HG02623 (cell line): ENCODE measurements around the gene GOLPH3.
"Not testable (repeated sequence)": the region's sequence is repeated elsewhere in the genome, so short reads cannot be mapped to it uniquely, and the experiment has no call there.

Source experiments
- ATAC-seq: cut with Tn5 transposase; IDR thresholded peaks from one replicate; pipeline ENCODE4 v1.9.1; 2021; ENCODE audit warnings: moderate library complexity; ENCODE audit not compliant: unreplicated experiment

GOLPH3 gene

DNA sequence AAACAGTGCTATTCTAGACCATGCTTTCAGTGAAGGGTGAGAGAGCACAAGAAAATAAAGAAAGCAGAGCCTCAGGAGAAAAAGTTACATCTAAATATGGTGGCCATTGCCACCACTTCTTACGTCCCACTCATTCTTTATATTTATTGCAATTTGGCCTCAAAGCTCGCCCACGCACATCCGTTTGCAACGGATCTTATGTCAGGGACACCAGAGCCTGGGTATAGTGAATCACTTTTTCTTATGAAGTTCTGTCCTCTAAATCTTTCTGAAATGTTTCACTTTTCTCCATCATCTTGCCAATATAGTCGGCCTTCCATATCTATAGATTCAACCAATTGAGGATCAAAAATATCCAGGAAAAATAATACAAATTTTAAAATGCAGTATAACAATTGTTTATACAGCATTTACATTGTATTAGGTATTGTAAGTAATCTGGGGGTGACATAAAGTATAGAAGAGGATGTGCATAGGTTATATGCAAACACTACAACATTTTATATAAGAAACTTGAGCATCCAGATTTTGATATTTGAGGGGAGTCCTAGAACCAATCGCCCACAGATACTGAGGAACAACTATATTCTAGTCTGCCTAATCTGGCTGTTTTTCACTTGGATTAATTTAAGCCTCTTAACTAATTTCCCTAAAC lies 35.2 kb downstream of the GOLPH3 start:
- no peak for ATAC-seq

DNA sequence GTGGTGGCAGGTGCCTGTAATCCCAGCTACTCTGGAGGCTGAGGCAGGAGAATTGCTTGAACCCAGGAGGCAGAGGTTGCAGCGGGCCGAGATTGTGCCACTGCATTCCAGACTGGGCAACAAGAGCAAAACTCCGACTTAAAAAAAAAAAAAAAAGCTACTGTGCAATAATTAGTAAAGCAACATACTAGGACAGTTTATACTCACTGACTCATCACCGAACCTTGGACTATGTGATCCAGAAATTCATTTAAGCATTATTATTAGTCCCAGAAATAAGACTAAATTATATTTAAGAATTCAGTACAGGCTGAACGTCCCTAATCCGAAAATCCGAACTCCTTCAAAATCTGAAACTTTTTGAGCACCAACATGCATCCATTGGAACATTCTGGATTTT lies 37.8 kb downstream of the GOLPH3 start:
- ATAC-seq = no peak

DNA sequence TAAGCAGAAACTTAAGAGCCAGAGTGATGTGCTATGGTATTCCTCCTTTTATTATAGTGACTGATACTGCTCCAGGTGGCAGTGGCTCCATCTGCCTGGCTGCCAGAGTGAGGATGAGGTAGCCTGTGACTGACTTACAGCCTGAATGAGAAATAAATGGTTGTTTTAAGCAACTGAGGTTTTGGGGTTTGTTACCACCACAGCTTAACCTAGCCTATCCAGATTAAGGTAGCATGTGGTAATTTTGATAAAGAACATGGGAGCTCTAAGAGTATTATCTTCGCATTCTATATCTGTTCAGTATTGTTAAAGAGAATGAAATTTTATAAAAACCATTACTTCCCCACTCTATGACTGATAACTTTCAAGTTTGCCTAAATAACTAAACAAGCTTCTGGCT lies 39.0 kb downstream of the GOLPH3 start:
- no peak for ATAC-seq

DNA sequence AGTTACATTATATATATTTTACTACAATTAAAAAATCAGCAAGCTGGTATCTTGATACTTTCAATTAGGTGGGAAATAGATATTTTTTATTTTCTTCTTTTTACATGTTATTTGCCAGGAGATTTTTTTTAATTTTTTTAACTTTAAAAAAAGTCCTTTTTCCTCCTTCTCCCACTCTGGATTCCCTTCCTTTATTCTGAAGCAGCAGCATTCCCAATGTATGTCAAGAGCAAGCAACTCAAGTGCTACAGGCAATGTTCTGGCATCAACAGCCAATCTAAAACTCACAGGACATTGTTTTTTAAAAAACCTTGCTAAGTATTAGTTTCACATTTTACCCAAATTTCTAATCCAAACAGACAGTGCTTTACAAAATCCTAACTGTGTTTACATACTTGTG lies 41.4 kb downstream of the GOLPH3 start:
- ATAC-seq = no peak

DNA sequence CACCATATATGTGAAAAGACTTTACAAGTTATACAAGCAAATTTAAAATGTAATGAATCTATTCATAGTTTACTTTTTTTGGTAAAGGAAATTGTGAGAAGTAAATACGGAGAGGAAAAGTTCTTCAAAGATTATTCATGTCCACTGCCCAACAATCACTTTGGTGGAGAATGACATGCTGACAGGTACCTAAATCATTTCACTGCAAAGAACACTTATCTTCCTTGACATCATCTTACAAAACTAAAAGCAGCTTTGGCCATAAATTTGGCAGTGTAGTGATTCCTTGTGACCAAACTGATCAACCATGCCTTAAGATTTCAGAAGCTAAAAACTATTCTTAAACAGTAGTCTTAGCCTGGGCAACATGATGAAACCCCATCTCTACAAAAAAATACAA lies 42.5 kb downstream of the GOLPH3 start:
- ATAC-seq = no peak

DNA sequence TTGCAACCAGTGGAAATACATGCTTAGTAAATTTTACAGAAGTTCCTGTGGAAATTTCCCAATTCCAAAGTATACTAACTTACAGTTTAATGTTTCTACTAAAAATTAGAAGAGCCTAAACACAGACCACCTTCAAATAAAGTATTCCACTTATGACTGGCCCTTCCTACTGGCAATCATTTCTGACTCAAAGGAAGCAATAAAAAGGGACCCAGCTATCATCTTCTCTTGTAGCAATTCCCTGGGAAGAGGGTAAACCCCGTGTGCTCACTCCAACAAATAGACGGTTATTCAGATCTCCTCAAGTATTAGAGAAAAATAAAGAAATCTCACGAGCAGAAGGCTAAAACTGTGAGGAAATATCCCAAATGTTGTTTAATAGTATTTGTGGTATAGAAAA lies 43.3 kb downstream of the GOLPH3 start:
- ATAC-seq = no peak

DNA sequence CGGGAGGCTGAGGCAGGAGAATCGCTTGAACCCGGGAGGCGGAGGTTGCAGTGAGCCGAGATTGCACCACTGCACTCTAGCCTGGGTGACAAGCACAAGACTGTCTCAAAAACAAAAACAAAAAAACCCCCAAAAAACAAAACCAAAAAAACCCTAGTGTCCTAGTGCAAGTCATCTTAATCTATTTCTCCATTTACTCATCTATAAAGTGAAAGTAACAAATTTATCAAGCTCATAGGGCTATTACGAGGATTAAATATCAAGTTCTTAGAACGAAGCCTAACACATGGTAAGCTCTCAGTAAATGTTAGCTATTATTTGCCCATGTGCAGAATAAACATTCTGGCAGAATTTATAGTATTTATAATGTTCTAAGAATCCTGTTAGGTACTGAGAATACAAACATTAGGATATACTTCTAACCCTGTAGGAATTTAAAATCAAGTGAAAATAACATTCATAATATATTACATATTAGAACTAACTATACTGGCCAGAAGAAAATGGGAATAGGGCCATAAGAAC lies 45.0 kb downstream of the GOLPH3 start:
- no peak for ATAC-seq

DNA sequence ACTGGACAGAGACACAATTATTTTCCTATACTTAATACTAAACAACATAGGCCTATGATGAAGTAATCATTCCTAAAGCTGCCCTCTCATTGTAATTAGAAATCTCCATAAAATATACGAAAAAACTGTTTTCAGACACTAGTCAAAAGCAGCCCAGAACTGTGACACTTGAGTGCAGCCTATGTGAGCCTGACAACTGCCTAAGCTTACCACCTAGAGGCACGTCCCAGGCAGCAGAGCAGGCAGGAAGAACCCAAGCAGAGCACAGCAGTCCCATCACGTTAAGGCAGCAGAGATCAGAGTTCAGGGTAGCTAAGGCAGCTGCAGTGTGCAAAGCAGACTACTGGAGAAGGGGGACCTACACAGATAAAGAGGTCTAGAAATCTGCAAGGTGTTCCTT lies 46.4 kb downstream of the GOLPH3 start:
- no peak for ATAC-seq

DNA sequence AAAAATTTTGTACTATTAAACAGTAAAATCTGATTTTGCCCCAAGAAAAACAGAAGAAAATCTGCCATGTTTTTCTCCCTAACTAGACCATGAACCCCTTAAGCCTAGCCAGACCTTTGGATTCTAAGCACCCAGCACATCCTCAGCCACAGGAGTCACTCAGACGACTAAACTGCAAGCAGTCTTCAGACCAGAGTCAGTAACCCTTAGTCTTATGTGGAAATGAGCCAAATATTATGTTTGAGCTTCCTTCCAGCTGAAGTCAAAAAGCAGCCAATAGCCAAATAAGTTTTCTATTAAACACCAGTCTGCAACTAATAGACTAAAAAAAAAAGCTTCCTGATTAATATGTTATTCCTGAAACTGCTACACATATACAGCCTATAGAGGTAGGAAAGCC lies 47.4 kb downstream of the GOLPH3 start:
- ATAC-seq = no peak

DNA sequence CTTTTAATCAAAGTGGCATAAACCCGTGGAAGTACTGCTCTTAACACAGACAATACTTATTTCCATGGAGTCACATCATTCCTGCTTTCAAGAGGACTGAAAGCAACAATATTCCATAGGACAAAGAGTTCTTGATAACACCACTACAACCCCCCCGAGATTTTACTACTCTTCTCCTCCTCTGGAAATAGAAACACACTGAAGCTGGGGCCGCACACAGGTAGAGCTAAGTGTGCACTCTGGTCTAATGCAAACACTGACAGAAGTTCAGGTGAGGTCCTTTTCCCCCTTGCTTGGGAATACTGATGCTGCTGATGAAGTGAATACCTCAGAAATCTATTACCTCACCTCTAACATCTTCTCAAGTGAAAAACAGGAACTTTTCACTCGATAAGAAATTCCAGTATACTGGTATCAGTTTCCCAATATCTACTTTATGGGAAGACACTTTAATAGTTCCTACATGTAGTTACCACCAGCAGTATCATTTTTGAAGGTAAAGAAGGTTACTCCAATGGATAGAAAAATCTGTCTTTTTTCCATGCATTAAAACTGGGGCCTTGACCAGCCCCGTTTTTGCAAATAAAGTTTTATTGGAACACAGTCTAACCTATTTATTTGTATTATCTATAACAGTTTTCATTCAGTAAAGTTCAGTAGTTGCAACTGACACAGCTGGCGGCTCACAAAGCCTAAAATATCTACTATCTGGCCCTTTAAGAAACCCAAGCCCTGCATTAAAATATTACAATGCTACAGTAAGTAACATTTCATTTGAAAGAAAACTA lies 50.0 kb downstream of the GOLPH3 start:
- ATAC-seq = no peak

DNA sequence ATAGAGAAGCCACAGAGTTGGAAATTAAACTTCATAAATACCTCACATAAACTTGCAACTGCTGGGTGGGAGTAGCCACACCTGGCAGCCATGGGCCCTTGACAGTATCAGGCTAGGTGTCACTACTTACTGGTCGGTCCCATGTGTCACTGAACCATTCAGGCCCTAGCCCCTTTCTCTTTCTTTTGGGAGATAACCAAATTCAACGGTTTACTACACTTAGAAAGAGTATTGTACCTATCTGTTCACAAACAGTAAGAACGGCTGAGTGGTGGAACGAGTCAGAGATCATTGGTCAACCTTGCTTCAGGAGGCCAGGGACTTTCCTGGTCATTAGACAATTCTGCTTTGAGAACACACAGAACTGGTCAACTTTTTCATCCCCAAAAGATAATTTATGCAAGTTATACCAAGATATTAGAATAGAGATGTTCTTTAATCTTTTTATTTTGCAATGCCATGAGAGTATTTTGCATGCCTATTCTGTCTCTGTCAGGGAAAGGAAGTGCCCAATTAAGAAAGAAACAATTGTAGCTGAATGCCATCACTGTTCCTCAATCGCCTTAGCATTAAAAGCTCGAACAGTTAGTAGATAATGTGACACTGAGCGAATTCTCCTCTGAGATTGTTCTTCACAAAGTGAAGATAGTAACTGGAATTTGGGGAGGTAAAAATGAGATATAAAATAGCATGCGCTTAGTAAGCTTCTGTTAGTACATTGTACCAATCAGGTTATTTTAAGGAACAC lies 50.9 kb downstream of the GOLPH3 start:
- ATAC-seq = peak; percentile 54

DNA sequence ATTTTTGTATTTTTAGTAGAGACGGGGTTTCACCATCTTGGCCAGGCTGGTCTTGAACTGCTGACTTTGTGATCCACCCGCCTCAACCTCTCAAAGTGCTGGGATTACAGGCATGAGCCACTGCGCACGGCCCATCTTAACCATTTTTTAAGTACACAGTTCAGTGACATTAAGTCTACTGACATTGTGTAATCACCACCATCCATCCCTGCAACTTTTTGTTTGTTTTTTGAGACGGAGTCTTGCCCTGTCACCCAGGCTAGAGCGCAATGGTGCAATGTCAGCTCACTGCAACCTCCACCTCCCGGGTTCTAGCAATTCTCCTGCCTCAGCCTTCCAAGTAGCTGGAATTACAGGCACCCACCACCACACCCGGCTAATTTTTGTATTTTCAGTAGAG lies 55.2 kb downstream of the GOLPH3 start:
- not testable (repeated sequence) for ATAC-seq

DNA sequence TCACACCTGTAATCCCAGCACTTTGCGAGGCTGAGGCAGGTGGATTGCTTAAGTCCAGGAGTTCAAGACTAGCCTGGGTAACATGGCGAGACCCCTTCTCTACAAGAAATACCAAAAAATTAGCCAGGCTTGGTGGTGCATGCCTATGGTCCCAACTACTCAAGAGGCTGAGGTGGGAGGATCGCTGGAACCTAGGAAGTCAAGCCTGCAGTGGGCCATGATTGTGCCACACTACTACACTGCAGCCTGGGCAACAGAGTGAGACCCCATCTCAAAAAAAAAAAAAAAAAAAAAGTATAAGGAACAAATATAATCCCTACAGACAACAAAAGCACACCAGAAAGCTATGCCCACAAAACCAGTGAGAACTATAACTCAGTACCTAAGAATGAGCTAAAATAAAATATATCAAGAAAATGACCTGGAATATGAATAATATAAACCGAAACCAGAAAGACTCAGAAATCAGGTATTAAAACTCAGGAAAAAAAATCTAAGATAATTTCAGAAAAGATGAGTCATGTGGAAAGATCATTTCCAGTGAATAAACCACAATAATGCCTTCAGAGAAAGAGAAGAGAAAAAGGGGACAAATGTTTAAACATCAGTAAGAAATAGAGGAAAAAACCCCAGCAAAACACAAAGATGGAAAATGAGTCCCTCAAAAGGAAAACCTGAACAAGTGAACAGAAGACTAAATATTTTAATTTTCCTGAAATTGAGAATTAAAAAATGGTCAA lies 57.4 kb downstream of the GOLPH3 start:
- no peak for ATAC-seq

DNA sequence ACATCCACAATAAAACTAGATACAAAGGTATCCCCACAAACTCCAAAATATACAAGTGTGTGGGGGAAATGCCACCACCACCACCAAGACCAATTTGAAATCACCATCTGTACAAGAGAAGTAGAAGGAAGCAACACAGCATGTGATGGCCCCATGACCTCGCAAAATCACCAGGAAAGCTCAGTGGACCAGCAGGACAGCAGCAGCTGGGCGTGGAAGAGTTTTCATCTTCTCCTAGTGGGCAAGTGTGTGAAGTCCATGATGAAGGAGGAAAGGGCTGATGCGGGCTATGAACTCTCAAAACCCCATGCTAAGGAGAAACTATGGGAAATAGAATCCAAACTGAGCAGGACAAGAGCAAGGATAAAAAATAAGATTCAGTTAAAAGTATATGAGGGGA lies 58.1 kb downstream of the GOLPH3 start:
- ATAC-seq = no peak

DNA sequence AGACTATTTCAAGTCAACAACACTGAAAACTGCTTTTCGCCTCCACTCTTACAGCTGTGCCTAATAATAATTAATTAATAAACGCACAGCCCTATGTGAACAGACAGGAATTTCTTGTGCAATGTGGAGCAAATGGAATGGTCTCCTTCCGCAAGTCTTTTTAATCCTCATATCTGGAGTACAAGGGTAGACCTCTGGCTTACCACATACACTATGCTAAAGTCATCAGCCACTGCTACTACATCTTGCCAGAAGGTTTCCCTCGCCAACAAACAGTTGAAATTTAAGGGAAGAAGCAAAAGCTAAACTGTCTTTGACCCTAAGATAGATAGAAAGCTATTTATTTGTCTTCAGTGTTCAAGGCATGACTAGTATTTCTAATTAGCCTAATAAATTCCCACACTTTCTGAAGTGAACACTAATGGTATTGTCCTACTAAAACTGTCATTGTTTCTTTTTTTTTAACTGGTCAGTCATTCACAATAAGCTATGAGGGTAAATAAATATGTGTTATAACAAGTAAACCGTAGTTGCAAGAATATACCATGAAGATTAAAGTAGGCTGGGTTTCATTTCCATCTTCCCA lies 63.9 kb downstream of the GOLPH3 start:
- ATAC-seq = no peak

DNA sequence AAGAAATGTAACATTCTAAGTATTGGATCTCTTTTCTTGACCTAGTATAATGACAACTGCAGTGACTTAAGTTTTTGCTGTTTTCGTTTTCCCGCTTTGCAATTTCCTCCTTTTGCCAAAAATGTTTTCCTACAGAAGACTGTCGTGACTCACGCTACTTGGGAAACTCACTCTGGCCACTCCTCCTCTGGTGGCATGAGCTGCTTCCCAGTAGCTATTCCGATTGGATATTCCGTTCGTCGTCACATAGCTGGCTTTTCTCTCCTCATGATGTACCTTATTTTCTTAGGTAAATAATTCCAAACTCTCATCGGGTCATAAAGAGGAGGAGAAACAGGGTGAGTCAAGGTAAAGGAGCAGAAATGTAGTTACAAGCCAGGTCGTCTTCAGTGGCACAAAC lies 64.9 kb downstream of the GOLPH3 start:
- no peak for ATAC-seq

DNA sequence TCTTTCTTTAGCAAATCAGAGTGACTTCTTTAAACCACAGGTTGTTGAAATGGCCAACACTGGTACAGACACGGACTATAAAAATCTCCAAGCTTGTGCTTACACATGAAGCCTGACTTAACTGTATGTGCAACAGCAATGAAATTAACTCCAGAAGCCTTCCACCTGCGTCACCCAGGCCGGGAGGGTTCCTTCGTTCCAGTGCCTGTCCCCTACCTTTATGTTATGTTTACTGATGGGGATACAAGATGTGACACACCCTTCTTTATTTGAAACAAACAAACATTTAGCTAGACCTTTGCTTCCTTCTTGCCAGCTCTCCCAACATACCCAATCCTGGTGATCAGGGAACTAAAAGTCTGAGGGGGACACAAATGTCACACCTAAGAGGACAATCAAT lies 66.0 kb downstream of the GOLPH3 start:
- no peak for ATAC-seq

DNA sequence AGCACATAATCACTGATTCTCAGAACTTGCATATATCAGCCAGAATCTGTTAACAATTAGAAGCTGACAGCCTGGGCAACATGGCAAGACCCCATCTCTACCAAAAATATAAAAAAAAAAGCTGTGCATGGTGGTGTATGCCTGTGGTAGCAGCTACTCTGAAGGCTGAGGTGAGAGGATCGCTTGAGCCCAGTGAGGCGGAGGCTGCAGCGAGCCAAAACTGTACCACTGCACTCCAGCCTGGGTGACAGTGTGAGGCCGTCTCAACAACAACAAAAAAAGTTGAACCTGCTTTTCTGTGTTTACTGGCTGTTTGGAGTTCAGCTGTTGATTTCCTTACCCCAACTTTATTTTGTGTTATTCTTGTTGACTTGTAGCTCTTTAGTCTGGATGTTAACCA lies 66.8 kb downstream of the GOLPH3 start:
- no peak for ATAC-seq

DNA sequence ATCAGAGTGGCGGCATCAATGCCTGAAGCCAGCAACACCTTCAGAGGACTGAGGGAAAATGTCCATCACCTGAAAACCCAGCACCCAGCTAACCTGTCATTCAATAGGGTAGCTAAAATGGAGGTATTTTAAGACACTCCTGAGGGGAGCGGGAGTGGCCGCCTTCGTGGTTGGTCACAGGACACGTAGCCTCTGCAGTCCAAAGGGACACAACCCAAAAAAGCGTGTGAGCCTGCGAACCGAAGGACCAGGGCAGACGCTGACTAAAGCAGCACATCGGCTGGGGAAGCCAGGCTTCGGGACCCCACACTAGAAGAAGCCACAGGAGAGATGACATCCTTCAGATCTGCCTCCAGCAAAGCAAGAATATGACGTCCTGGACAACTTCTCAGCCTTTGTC lies 70.6 kb downstream of the GOLPH3 start:
- ATAC-seq = no peak

DNA sequence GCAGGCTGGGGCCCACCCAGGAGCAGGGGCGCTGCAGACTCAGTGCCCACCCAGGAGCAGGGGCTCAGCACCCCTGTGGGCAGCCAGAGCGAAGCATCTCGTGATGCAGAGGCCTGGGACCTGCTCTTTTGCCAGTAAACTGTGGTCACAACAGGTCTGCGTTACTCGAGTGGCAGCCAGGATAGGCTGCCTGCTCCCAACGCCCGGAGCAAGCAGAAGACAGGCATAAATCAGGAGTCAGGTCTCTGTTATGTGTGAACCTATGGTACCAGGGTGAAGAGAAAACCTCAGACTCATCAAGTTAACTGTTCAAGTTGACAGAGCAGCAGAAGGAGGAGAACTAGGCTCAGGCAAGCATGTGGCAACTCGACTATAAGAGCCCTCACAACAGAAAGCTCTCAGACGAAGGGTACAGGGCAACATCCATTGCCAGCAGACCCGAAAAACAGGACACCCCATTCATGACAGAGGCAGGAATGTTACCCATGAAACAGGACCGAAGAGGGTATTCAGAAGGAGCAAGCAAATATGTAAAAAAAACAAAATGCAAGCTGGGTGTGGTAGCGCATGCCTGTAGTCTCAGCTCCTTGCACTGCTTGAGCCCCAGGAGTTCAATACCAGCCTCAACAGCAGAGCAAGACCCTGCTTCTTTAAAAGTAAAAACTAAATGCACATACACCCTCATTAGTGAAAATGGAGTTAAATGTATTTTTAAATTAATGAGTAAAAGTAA lies 71.7 kb downstream of the GOLPH3 start:
- ATAC-seq = no peak
